ENCODE measurements around the gene TMEM165. TPM values are rescaled to one million over a fixed set of nuclear protein-coding genes. Genes with fewer than 3 reads are reported as not detected.
"Not testable (repeated sequence)": the region's sequence is repeated elsewhere in the genome, so short reads cannot be mapped to it uniquely, and the experiment has no call there.

Gene TMEM165
- total RNA-seq = 56.4 TPM
- long read RNA-seq, transcript TMEM165-201 (6 exons, 1,928 nt) = major isoform, 91 of 124 reads
- long read RNA-seq, partial matches to known transcripts = 3 of 124 reads
- long read RNA-seq, other reads (novel, unspliced or antisense) = 29 of 124 reads

GRCh38 chr4:55395529-55396307 lies at the start of gene TMEM165:
TSS of gene TMEM165 (plus strand) at chr4:55395957. CDS start at chr4:55396190, 233 bp downstream.
- peak; percentile 97 for DNase-seq (ENCODE audit: low spot score)
- intact Hi-C loops (cut with DNase I) = loop anchor here (1.0 to 5.0 kb wide), 3 partner anchors 49 to 552 kb away; partner anchors contain the start of genes CEP135, CLOCK and SRD5A3

GRCh38 chr4:55345980-55346850 lies 49.5 kb upstream of the TMEM165 start, which contains the start of gene SRD5A3:
TSS of gene SRD5A3 (plus strand) at chr4:55346242. CDS start at chr4:55346337, 95 bp downstream.
- intact Hi-C loops (cut with DNase I) = loop anchor here (1.0 to 5.0 kb wide), 3 partner anchors 49 to 506 kb away; partner anchors contain the start of genes CLOCK, EXOC1 and TMEM165
- peak; percentile 93 for DNase-seq (ENCODE audit: low spot score)

GRCh38 chr4:55346851-55347255 lies 48.9 kb upstream of the TMEM165 start:
- intact Hi-C loops (cut with DNase I) = loop anchor here (1.0 to 5.0 kb wide), 3 partner anchors 48 to 505 kb away; partner anchors contain the start of genes CLOCK, EXOC1 and TMEM165

GRCh38 chr4:55347610-55348228 lies 48.0 kb upstream of the TMEM165 start:
- intact Hi-C loops (cut with DNase I) = loop anchor here (2.0 to 5.0 kb wide), 2 partner anchors 199 to 505 kb away; partner anchors contain the start of genes CLOCK and EXOC1
- DNase-seq (ENCODE audit: low spot score) = no peak

More at GRCh38 chr4:55346851-55347255, 48.9 kb upstream of the TMEM165 start:
- no peak for DNase-seq (ENCODE audit: low spot score)

GRCh38 chr4:55348466-55348865 lies 47.3 kb upstream of the TMEM165 start:
- DNase-seq (ENCODE audit: low spot score) = no peak
- intact Hi-C loops (cut with DNase I) = loop anchor here (5.0 kb wide), 1 partner anchor 504 kb away; the partner anchor contains the start of gene EXOC1

GRCh38 chr4:55350870-55351269 lies 44.9 kb upstream of the TMEM165 start:
- DNase-seq (ENCODE audit: low spot score); intact Hi-C loops (cut with DNase I): not testable (repeated sequence)

GRCh38 chr4:55351824-55352223 lies 43.9 kb upstream of the TMEM165 start:
- intact Hi-C loops (cut with DNase I) = no loop called here
- DNase-seq (ENCODE audit: low spot score) = no peak

GRCh38 chr4:55352726-55353125 lies 43.0 kb upstream of the TMEM165 start:
- intact Hi-C loops (cut with DNase I) = no loop called here
- no peak for DNase-seq (ENCODE audit: low spot score)

- intact Hi-C loops (cut with DNase I); DNase-seq (ENCODE audit: low spot score): not testable (repeated sequence)
These were observed 42.5 kb upstream of the TMEM165 start for GRCh38 chr4:55353228-55353747.

GRCh38 chr4:55354648-55355047 lies 41.1 kb upstream of the TMEM165 start:
- no peak for DNase-seq (ENCODE audit: low spot score)
- intact Hi-C loops (cut with DNase I) = no loop called here

GRCh38 chr4:55355555-55355954 lies 40.2 kb upstream of the TMEM165 start:
- intact Hi-C loops (cut with DNase I) = no loop called here
- DNase-seq (ENCODE audit: low spot score) = no peak

- intact Hi-C loops (cut with DNase I) = no loop called here
- no peak for DNase-seq (ENCODE audit: low spot score)
These were observed 38.7 kb upstream of the TMEM165 start for GRCh38 chr4:55356991-55357461.

GRCh38 chr4:55358246-55358645 lies 37.5 kb upstream of the TMEM165 start:
- DNase-seq (ENCODE audit: low spot score) = no peak
- intact Hi-C loops (cut with DNase I) = no loop called here

- DNase-seq (ENCODE audit: low spot score) = no peak
- intact Hi-C loops (cut with DNase I) = no loop called here
These were observed 37.1 kb upstream of the TMEM165 start for GRCh38 chr4:55358668-55359067.

GRCh38 chr4:55359397-55359916 lies 36.3 kb upstream of the TMEM165 start:
- intact Hi-C loops (cut with DNase I) = no loop called here
- DNase-seq (ENCODE audit: low spot score) = no peak

- DNase-seq (ENCODE audit: low spot score); intact Hi-C loops (cut with DNase I): not testable (repeated sequence)
These were observed 32.8 kb upstream of the TMEM165 start for GRCh38 chr4:55362938-55363337.

GRCh38 chr4:55363691-55364351 lies 31.9 kb upstream of the TMEM165 start:
- DNase-seq (ENCODE audit: low spot score) = no peak
- intact Hi-C loops (cut with DNase I) = no loop called here

GRCh38 chr4:55364691-55365344 lies 30.9 kb upstream of the TMEM165 start:
- DNase-seq (ENCODE audit: low spot score) = no peak
- intact Hi-C loops (cut with DNase I) = no loop called here
